CD4-positive, alpha-beta T cell treated with Interferon alpha-2 for 1 hour (primary cell): Measurements from ENCODE around the gene SHROOM1.
A peak's percentile ranks its signal among the peaks of the same experiment; 100 is the strongest.
"Not testable (repeated sequence)": the region's sequence is repeated elsewhere in the genome, so short reads cannot be mapped to it uniquely, and the experiment has no call there.

Experiments used
- DNase-seq, 2 donors: peaks; one replicate each; pipeline ENCODE4 v3.0.0-alpha.2; 2020 to 2022

SHROOM1 gene

DNA sequence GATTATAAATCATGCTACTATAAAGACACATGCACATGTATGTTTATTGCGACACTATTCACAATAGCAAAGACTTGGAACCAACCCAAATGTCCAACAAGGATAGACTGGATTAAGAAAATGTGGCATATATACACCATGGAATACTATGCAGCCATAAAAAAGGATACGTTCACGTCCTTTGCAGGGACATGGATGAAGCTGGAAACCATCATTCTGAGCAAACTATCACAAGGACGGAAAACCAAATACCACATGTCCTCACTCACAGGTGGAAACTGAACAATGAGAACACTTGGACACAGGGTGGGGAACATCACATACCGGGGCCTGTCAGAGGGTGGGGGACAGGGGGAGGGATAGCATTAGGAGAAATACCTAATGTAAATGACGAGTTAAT lies 24.6 kb downstream of the SHROOM1 start:
- not testable (repeated sequence) for DNase-seq

DNA sequence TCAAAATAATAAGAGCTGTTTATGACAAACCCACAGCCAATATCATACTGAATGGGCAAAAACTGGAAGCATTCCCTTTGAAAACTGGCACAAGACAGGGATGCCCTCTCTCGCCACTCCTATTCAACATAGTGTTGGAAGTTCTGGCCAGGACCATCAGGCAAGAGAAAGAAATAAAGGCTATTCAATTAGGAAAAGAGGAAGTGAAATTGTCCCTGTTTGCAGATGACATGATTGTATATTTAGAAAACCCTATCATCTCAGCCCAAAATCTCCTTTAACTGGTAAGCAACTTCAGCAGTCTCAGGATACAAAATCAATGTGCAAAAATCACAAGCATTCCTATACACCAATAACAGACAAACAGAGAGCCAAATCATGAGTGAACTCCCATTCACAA lies 26.2 kb downstream of the SHROOM1 start:
- DNase-seq: not testable (repeated sequence)

DNA sequence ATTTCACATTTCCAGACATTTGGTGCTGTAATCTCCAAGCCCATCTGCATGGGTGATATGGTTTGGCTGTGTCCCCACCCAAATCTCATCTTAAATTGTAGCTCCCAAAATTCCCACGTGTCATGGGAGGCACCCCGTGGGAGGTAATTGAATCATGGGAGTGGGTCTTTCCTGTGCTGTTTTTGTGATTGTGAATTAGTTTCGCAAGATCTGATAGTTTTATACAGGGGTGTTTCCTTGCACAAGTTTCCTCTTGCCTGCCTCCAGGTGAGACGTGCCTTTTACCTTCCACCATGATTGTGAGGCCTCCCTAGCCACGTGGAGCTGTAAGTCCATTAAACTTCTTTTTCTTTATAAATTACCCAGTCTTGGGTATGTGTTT lies 27.8 kb downstream of the SHROOM1 start:
- not testable (repeated sequence) for DNase-seq

DNA sequence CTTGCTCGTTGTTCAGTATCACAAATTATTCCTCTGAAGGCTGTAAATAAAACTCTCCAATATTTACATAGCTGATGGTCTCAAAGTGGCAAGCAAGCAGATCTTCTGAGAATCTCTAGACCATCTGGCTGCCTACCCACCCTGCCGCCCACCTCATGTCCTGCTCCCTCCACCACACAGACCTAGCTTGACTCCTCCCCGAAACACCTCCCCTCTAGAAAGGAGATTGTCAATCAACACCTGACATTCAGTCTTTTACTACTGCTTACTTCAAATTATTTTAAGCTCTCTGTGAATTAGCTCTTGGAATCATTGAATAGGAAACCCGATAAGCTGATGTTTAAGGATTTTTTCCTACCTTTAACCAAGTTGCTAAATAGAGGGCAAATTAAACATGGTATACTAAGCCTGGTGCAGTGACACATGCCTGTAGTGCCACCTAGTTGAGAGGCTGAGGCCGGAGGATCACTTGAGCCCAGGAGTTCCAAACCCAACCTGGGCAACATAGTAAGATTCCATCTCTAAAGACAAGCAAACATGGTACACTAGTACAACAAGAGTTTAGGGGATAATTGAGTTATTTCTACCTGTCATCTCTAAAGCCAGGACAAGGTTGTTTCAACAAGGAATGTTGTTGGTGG lies 28.3 kb downstream of the SHROOM1 start:
- no peak for DNase-seq

DNA sequence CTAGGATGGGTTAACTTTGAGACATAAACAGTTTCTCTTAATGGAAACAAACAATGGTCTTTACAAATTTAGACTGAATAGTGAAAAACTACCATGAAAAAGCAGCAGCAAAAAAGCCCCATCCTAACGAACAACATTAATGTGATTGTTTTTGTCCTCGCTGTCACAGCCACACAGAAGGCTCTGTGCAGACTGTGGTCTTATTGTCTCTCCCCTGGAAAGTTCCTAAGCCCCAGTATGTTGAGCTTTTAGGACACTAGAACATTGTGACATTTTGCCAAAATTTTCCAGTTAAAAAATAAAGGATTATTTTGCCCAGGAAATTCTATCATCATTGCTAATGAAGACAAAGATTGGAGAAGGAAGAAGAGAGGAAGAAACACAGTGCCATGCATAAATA lies 29.9 kb downstream of the SHROOM1 start:
- no peak for DNase-seq

DNA sequence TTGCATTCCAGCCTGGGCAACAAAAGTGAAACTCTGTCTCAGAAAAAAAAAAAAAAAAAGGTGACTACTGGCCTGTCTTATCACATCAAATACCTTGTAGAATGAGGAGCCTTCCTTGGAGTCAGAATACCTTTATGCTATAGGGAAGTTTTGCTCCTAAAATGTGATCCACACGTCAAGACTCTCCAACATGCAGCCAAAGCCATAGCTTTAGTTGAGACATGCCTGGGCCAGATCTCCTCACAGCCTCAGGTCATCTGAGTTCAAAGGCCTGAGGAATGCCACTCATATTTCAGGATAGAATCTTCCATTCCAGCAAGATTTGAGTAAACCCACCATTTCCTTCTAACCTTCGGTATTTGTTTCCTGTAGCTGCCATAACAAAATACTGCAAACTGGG lies 31.1 kb downstream of the SHROOM1 start:
- DNase-seq: no peak

DNA sequence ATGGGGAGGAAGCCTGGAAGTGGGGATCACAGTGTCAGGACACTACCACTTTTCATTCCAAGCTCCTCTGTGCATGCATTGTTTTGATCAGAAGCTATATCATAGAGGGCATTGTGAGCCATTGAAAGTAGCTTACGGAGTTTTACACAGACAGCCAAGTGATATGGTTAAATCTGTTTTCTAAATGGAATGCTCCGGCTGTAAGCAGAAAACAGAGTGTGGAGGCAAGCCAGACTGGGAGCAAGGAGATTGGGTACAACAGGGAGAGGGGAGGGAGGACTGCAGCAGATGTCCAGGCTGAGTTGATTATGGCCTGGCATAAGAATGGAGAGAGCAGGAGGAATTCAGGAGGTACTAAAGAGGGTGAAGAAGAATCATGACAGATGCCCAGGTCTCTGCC lies 32.8 kb downstream of the SHROOM1 start:
- no peak for DNase-seq

DNA sequence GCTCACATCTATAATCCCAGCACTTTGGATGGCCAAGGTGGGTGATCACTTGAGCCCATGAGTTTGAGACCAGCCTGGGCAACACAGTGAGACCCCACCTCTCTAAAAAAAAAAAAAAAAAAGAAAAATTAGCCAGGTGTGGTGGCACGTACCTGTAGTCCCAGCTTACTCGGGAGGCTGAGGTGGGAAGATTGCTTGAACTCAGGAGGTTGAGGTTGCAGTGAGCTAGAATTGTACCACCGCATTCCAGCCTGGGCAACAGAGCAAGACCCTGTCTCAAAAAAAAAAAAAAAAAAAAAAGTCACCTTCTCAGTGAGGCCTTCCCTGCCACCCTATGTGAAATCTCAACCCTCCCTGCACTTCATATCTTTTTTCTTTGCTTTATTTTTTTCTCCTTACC lies 39.4 kb downstream of the SHROOM1 start:
- DNase-seq: no peak

DNA sequence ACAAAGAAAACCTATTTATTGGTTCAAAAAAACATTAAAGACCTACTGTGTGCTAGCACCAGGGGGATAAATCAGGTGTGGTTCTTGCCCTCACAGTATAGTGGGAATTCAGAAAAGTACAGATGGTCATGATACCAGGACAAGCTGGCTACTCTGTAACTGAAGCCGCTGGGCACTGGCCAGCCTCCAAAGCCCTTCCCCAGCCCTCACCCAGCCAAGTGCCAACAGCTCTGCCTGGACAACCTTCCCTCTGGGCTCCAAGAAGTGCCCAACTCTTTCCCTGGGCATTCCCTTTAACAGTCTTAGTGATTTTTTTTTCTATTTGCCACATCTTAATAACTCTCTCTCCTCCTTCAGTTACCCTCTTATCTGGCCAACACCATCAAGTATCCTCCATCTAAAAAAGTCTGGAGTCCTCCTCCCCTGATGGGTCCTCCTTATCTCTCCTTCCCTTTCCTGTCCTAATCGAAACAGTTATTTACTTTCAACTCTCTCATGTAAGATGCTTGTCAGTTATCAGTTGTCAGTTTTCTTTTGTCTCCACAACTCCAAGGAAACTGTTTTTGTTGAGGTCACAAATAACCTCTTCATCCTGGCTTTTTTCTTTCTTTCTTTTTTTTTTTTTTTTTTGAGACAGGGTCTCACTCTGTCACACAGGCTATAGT lies 40.1 kb downstream of the SHROOM1 start:
- no peak for DNase-seq

DNA sequence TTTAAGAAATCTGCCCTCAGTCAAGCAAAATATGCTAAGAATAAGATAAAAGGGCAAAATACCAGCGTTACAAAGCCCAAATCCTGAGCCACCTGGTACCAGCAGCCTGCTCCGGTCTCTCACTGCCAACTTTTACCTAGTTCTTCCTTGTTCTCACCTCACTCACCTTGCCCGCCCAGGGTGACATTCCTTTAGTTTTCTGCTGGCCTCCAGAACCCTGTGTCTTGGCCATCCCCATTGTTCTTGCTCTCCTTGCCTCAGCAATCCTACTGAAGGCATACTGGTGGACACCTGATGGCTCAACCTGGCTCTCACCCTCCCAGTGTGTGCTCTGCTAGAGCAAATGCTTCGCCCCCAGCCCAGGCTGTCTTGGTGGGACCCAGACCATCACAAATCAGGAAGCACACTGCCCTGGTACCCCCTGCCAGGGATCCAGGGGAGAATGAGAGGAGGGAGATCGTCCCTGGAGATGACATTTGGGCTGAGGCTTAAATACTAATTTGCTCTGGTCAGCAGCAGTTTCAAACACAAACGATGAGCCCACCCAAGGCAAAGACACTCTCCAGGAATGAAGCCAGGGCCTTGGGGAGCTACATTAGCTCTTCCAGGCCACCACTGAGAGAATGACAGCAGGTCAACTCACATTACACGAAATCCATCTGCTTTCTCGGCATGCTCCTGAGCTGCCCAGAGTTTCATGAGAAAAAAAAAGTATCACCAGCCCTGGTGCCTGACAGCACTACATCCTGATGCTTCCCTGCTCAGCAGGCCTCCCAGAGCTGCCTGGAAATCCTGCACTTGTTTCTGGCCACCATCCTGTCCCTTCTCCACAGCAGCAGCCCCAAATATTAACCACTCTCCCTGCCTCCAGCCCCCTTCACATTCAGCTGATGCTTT lies 41.2 kb downstream of the SHROOM1 start:
- no peak for DNase-seq

DNA sequence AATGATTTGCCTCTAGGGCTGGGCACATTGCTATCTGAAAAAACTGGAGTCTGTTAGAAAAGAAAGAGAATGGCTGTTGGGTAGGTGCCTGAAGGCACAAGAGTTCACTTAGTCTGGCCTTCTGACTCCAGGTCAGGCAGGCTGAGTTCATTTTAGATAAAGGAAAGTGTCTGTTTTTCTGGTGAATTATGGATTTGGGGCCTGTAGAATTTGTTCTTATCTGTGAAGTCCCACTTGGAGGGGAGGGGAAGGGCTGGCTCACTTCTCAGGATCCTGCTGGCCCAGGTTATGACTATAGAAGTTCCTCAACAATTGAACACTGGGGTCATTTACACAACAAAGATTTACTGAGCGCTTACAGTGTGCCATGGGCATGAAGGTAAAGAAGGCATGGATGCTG lies 41.9 kb downstream of the SHROOM1 start:
- DNase-seq: no peak

DNA sequence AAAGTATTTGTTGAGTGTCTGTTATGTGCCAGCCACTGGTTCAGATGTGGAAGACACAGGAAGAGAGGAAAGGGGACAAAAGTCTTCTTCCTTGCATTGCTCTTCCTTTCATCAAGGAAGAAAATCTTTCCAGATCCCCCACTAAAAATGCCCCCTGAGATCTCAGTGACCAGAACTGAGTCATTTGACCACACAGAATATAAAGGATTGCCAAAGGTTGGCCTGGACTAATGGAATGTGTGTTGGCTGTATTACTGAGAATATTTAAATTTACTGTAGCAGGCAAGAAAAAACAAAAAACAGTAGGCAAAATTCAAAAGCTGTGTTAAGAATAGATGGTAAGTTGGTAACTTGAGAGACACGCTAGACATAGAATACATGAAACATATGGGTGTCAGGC lies 43.4 kb downstream of the SHROOM1 start:
- no peak for DNase-seq

DNA sequence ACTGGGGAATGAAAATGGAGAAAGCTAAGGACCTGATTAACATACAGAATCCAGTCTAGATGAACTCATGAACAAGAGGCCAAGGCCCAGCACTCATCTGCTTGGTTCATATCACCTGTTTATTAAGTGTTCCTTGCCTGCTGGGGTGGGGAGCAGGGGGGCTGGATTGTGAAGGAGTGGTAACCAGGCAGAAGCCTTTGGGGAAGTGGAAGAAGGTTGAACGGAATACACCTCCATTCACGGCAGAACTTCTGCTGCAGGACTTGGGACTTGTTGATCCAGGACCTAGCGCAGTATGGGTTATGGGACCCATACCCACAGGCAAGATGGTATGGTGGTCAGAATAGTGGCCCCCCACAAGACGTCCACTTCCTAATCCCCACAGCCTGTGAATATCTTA lies 44.6 kb downstream of the SHROOM1 start:
- no peak for DNase-seq

DNA sequence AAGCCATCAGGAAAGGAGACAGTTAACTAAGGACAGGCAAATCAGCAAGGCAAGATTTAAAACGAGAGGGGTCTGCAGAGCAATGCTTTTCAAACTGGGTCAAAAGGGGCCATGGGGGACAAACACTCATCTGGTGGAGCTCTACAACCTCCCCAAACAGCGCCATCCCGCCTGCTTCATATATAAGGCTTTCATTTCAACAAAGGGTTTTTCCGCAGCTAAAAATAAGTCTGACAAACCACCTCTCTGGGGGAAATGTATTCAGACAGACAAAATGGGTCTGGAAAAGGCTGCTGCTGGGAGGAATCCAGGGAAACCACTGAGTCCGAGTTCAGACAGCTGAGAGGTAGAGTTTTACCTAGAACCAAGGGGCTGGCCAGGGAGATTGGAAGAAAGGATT lies 45.1 kb downstream of the SHROOM1 start:
- DNase-seq: no peak

DNA sequence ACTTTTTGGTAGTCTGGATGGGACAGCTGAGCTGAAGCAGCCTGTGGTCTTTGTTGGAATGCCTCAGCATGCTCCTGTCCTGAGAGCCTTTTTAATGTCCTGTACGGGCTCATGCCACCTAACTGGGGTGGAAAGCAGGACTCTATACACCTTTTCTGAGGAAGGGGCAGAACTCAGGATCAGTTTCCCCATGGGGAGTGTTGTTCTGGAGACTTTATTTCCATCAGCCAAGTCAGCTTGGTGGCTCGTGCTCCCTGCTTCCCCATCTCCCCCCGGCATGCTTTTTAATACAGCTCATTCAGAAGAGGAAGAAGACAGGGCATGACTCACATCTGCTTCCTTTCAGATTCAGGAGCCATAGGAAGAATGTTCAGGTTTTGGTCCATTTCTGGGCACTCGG lies 48.3 kb downstream of the SHROOM1 start:
- DNase-seq: no peak

DNA sequence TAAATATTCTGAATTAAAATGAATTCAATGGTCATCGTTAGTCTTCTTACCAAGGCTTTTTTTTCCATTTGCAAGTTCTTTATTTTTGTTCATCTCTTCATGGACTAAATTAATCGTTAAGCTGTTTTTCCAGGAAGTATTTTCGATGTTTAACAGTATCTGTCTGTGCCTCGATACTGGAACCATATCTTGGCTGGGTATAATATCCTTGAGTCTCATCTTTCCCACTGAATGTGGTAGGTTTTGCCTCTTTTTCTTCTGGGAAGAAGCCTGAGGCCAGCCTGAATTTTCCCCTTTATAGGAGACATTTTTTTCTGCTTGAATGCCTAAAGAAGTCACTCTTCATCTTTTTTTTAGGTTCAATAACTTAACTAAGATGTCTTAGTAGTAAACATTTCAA lies 49.4 kb downstream of the SHROOM1 start:
- no peak for DNase-seq

DNA sequence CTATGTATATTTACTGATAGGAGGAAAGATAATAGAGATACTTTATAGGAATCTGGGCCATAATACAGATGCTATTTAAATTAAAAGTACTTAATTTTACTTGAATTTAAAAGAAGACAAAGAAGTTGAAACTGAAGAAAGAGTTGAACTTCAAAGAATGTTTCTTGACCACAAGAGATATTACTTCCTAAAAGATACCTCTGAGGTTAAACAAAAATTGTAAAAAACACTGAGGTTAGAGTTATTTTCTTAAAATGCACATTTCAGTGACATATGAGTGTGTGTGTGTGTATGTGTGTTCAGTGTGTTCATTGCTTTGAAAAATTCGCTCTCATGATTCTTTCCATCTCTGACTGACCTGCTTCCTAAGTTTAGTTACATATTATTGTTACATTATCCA lies 49.9 kb downstream of the SHROOM1 start:
- DNase-seq: no peak

DNA sequence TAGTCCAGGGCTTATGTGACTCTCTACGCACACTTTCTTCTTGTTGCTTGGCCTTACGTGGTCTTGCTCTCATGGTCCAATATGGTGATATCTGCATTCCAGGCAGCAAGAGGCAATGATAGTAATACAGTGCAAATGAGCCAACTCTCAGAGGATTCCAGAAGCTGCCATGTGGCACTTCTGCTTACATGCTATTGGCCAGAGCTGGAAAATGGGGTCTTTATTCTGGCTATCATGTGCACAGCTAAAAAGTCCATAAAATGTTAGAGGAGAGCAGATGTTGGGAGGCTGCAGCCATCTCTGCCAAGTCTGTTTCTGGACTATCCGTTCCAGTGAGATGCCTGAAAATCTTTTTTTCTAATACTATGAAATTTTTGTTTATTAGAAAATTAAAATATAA lies 50.5 kb downstream of the SHROOM1 start:
- DNase-seq: no peak

DNA sequence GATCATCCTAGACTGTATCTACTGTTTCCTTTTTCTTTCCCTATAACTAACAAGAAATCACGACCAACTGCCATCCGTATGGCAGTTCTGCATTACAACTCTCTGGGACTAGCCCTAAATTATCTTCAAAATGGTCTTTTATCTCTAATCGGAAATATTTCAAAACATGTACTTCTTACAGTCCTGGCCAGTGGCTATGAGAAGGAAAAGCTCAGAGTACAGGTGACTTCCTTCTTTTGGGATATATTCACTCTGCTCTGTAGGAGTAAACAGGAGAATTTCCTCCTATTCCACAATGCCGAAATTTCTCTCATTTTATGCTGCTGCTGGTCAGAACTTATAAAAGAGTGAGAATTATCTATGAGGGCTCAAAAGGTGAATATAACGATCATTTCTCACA lies 51.6 kb downstream of the SHROOM1 start:
- DNase-seq: no peak

DNA sequence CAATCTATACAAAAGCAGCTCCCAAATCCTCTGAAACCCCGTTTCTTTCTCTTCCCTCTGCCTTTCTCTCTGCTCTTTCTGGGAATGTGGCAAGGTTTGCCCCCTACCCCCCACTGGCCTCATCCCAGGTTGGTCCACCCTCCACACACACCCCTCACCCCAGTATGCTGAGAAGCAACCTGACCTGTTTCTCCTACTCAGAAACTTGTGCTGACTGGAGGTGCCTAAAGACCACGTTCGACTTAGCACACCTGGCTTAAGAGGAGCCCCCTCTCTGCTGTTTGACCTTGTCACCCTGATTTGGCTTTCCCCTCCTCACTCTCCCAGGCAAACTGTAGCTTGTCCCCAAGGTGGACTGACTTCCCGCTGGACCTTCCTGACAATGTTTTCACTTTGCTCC lies 52.3 kb downstream of the SHROOM1 start:
- DNase-seq: no peak

DNA sequence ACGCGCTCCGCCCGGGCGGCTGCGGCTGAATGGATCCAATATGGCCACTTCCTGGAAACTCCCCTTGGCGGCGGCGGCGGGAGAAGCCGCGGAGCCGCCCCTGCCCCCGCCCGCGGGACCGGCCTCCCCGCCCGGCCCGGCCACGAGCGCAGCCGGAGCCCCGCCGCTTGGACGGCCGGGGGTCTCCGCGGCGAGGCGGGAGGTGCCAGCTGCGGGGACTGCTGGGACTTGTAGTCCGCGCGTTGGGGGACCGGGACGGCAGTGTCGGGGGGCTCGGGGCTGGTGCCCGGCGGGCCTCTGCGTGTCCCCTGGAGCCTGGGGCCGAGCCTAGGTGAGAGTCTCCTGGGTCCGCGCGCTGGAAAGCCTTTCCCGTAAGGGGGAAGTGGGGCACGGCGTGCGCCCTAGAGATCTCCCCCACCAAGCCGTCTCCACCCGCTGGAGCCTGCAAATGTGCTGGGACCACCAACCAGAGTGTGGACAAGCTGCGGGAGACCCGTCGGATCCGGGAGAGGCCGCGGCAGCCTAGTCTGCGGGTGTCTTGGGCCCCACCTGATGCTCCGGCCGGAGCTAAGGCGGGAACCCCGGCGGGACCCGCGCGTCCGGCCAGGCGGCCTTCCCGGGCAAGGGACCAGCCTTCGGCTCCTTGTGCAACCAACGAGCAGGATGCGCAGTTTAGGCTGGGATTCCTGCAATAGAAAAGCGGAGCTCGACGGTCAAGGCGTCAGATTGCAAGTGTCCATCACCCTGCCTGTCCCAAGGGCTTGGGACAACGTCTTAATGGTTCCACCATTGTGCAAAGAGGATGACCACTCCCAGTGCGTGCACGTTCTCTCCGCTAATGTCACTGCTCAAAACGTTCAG lies 53.0 kb downstream of the SHROOM1 start, which contains the start of gene SEPTIN8:
Gene SEPTIN8, minus strand, starts transcription at position 31 of the 861 bp plus-strand sequence. CDS start 102 bp downstream, outside the sequence.
- DNase-seq: peak; percentile 22 to 59

DNA sequence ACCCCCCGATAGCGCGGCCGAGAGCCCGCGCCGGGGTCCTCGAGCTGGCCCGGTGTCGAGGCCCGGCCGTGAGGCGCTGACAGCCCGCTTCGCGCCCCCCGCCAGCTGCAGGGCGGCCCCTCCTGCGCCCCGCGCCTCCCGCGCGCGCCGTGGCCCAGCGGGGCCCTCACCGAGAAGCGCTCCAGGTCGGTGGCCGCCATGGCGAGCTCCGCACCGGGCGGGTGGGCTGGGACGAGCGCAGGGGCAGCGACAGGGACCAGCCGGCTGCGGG lies 53.6 kb downstream of the SHROOM1 start:
- no peak for DNase-seq
